Peyer's patch (tissue), 4 donors: ENCODE data around the gene DCAF11.

ENCODE experiments used
- POLR2A ChIP-seq, 2 donors: fragments of 450-650 bp; IDR thresholded peaks; one replicate each; pipeline ENCODE4 v1.5.1; 2017; ENCODE audit warnings: antibody characterized with exemption in 2 of 2, mild to moderate bottlenecking in 2 of 2, moderate library complexity in 2 of 2
- TF ChIP-seq, protein P1 (sequence below), 6 experiments: fragments of 450-650 bp in 4 of 6; fragments of 200-600 bp in 2 of 6; sonication (generic) in 1 of 6; IDR thresholded peaks; one replicate each; pipeline ENCODE4 v1.5.1; 2017 to 2019; ENCODE audit warnings: antibody characterized with exemption in 6 of 6, mild to moderate bottlenecking in 3 of 6, moderate library complexity in 1 of 6

DNA sequence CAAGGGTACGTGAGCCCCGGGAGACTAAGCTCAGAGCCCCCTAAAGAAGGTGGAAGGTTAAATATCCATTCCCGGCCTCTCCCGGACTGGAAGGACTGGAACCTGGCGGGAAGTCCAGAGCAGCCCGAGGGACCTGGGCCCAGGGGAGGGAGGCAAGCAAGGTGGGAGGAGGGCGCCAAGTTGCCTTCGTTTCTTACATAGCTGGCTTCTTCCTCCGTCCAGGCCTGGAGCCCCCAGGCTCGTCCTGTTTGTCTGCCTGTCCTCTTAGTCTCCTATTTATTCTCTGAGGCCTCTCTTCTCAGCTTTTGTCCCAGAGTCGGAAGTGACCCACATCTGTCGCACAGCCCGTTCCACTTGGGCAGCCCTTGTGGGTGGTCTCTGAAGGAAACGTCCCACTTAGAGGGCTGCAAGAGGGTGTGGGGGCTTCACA, 19.7 kb upstream of the DCAF11 start:
- TF ChIP-seq, protein P1, sequence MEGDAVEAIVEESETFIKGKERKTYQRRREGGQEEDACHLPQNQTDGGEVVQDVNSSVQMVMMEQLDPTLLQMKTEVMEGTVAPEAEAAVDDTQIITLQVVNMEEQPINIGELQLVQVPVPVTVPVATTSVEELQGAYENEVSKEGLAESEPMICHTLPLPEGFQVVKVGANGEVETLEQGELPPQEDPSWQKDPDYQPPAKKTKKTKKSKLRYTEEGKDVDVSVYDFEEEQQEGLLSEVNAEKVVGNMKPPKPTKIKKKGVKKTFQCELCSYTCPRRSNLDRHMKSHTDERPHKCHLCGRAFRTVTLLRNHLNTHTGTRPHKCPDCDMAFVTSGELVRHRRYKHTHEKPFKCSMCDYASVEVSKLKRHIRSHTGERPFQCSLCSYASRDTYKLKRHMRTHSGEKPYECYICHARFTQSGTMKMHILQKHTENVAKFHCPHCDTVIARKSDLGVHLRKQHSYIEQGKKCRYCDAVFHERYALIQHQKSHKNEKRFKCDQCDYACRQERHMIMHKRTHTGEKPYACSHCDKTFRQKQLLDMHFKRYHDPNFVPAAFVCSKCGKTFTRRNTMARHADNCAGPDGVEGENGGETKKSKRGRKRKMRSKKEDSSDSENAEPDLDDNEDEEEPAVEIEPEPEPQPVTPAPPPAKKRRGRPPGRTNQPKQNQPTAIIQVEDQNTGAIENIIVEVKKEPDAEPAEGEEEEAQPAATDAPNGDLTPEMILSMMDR (IDR thresholded peaks at IDR 0.05) = no peak
- TF ChIP-seq POLR2A (IDR thresholded peaks at IDR 0.05) = no peak
